VCaP (cell line): ENCODE results near the gene NXF1.

Experiments
- H3K27ac ChIP-seq: fragments of 450-650 bp; 2 replicates; pipeline ENCODE4 v1.5.1; 2017
- TF ChIP-seq, protein P1 (sequence below): fragments of 450-650 bp; conservative IDR thresholded peaks from 2 replicates; pipeline ENCODE4 v1.5.1; 2017; ENCODE audit warnings: mild to moderate bottlenecking, moderate library complexity

Gene NXF1

DNA sequence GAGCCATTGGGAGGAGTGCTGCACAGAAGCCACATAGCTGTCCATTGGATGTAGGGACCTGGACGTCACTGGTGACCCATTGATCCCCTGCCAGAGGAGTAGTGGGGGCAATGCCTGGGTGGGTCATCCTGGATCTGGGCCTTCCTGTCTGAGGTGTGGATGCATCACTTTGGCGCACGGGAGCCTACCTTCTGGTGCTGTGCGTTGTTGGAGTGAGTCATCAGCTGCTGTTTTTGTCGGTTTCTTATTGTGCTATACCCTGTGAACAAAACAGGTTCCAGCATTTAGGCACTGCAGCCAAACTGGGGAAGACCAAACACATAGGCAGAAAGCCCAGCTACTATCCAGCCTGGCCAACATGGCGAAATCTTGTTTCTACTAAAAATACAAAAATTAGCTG is 30.8 kb downstream of the NXF1 start:
- no peak overlapping the region for H3K27ac ChIP-seq
- TF ChIP-seq, protein P1, sequence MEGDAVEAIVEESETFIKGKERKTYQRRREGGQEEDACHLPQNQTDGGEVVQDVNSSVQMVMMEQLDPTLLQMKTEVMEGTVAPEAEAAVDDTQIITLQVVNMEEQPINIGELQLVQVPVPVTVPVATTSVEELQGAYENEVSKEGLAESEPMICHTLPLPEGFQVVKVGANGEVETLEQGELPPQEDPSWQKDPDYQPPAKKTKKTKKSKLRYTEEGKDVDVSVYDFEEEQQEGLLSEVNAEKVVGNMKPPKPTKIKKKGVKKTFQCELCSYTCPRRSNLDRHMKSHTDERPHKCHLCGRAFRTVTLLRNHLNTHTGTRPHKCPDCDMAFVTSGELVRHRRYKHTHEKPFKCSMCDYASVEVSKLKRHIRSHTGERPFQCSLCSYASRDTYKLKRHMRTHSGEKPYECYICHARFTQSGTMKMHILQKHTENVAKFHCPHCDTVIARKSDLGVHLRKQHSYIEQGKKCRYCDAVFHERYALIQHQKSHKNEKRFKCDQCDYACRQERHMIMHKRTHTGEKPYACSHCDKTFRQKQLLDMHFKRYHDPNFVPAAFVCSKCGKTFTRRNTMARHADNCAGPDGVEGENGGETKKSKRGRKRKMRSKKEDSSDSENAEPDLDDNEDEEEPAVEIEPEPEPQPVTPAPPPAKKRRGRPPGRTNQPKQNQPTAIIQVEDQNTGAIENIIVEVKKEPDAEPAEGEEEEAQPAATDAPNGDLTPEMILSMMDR: no peak

DNA sequence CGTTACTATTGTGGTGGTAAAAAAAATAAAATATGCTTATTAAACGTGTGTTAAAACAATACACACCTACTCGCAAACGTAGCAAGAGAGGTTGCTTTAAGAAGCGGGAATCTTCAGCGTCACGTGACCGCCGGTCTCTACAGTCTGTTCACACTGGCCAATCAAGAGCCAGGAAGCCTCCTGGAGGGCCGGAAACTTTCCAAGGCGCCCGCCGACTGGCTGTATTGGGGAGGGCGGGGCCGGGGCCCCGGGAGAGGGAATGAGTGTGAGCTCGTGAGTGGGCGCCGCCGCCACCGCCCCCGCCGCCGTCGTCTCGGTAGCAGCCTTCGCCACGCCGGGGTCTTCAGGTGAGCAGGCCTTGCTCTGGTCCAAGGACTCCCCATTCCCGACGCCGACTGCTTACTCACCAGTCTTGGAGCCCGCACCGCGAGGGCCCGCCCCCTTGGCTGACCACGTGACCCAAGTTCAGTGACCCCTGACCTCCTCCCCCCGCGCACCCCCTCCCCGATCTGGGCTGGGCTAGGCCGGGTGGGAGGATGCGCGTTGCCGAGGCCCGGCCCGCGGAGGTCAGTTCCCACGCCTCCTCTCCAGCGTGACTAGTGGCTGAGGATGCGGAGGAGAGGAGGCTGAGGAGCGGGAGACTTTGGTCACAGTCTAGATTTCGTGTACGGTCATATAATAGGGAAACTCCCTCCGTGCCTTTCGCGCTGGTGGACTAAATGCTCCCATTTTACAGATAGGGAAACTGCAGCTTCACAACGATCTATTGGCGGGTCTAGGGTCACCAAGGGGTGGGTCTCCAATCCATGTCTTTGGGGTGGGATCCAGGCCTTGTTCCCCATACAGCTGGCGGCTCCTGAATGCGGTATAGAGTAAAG is 33.9 kb downstream of the NXF1 start, which contains the start of gene TAF6L:
Gene TAF6L (plus strand): TSS at position 253 of the 878 bp plus-strand sequence. CDS start 4,388 bp downstream, outside the sequence.
- TF ChIP-seq, protein P1: no peak
- H3K27ac ChIP-seq: peak within 1 kb of the TSS; percentile 84

DNA sequence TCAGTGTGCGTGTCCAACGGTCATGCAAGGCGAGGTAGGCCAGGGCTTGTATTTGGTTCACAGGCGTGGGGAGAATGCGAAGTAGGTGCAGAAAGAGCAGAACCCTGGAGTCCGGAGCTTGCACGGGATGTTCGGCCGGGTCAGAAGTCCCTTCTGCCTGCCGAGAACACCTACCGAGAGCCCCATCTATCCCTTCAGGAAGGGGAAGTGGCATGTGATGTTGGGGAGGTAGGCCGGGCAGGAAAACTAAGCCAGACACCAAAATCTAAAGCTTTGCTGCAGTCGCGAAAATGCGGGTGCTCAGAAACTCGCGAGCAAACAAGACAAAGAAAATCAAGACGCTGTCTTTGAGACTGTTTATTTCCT is 34.5 kb downstream of the NXF1 start:
- peak overlapping the region; percentile 84 for H3K27ac ChIP-seq
- TF ChIP-seq, protein P1: no peak

DNA sequence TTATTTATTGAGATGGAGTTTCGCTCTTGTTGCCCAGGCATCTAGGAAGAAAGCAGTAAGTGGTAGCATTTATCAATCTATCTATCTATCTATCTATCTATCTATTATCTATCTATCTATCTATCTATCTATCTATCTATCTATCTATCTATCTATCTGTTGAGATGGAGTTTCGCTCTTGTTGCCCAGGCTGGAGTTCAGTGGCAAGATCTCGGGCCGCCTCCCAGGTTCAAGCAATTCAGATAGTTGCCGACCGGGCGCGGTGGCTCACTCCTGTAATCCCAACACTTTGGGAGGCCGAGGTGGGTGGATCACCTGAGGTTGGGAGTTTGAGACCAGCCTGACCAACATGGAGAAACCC is 44.4 kb downstream of the NXF1 start:
- H3K27ac ChIP-seq: peak overlapping the region; percentile 82

DNA sequence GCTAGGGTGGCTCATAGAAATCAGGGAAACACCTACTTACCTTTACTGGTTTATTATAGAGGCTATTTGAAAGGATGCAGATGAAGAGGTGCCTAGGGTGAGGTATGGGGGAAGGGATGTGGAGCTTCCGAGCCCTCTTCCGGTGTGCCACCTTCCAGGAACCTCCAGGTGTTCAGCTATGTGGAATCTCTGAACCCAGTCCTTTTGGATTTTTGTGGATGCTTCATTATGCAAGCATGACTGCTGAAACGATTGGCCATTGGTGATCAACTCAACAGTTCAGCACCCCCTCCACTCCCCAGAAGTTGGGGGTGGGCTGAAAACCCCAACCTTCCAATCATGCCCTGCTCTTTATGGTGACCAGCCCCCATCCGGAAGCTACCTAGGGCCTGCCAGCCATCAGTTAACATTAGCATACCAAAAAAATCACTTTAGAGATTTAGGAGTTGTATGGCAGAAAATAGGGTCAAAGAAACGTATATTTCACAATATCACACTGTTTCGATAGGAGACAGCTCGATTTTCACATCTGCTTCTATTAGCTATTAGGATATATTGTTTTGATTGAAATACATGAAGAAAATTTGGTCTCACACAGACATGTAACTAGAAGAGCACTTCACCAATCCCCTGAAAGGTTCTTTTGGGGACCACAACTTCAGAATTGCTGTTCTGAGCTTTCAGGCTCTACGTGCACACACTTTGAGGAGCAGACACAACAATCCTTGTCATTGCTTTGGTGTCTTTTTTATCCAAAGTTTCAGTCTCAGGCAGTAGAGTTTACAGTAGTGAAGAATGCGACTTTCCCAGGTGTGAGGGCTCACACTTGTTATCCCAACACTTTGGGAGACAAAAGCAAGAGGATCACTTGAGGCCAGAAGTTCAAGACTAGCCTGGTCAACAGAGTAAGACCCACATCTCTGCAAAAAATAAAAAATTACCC is 47.1 kb downstream of the NXF1 start:
- no peak overlapping the region for H3K27ac ChIP-seq

DNA sequence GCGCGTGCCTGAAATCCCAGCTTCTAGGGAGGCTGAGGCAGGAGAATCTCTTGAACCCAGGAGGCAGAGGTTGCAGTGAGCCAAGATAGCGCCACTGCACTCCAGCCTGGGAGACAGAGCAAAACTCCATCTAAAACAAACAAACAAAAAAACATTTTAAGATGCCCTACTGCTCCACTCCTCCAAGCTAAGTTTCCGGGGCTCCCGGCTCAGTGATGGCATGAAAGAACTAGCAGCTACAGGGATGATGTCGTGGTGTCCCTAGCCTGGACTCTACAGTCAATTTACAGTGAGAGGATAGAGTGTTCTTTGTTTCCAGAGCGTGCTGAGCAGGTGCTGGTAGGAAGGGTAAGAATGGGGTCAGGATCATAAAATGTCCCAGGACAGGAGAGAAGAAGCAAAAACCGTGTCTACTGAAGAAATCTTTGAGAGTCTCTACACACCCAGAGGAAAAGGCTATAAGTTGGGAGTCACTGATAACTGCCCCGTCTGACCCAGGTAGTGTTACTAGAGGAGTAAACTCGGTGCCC is 50.1 kb downstream of the NXF1 start:
- TF ChIP-seq, protein P1: no peak
- no peak overlapping the region for H3K27ac ChIP-seq

More for the DNA sequence above, 47.1 kb downstream of the NXF1 start:
- TF ChIP-seq, protein P1: no peak

DNA sequence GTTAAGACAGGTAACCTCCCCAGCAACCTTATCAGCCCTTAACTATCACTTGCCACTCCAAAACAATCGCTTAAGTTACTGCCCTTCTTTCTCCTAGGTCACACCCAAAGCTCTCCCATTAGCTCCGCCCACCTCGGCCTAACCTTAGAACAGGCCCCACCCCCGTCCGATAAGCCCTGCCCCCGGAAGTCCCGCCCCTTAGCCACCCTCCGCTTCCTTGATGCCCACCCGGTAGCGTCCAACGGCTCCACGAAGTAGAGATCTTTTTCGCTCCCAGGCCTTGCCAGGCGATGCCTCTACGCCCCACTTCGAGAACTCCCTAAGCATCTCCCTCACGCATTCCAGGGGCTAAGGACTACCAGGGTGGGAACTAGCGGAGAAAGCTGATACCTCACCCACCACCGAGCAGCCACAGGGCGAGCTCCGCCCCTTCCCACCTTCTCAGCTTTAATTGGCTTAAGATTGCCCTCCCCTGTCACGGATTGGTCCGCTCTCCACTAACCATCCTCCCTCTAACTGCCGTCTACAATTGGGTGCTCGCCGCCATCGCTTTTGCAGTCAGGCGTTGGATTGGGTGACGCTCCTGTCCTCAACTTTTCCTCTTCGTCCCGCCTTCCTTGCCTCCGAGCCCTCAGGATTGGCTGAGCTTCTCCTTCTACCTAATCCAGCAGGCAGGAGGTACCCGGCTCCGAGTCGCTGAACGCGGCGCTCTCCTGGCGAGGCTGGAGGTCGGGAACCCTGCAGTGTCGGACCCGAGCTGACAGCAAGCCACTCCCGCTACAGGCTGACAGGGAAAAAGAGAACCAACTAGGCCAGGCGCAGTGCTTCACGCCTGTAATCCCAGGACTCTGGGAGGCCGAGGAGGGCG is 51.3 kb downstream of the NXF1 start, which contains the start of gene ZBTB3:
Gene ZBTB3 (minus strand): TSS at position 425 of the 868 bp plus-strand sequence. CDS start 496 bp downstream, outside the sequence.
- TF ChIP-seq, protein P1: no peak
- H3K27ac ChIP-seq: peak within 1 kb of the TSS; percentile 76
